H1 (cell line): ENCODE data around the gene CACNG3. TPM values are rescaled to one million over a fixed set of nuclear protein-coding genes. Genes with fewer than 3 reads are reported as not detected.

Experiments used
- CTCF ChIA-PET: fragments of 300-600 bp; sonication (Branson Sonifier 250); formaldehyde crosslinking; loops from one replicate; lab custom pipeline; 2021; ENCODE audit not compliant: partially characterized antibody; lab: Charles Lee
- POLR2A ChIA-PET: fragments of 300-600 bp; sonication (Branson Sonifier 250); formaldehyde crosslinking; loops from one replicate; lab custom pipeline; 2021; ENCODE audit warnings: inconsistent platforms; ENCODE audit not compliant: partially characterized antibody; lab: Charles Lee
- DNase-seq, 2 experiments: peaks; one replicate each; pipeline versions ENCODE4 v3.0.0 to v3.0.0-alpha.2; 2010 to 2022; ENCODE audit warnings: low spot score in 2 of 2, low read depth in 1 of 2, mixed read lengths in 1 of 2
- FAIRE-seq: peaks from 2 replicates; lab custom pipeline; 2011; peaks lifted over from hg19 to GRCh38; lab: Jason Lieb, UNC
- H2AFZ ChIP-seq: 2 replicates; pipeline ENCODE4 v1.8.1; 2012; ENCODE audit warnings: low read length, inconsistent platforms
- H2AK5ac ChIP-seq: 2 replicates; pipeline ENCODE4 v1.6.1; 2013; ENCODE audit warnings: low read depth, low read length
- H2BK120ac ChIP-seq: replicated peaks from 2 replicates; pipeline ENCODE3; 2013; ENCODE audit warnings: low read depth, low read length, inconsistent platforms
- H2BK12ac ChIP-seq: 2 replicates; pipeline ENCODE4 v1.6.1; 2013; ENCODE audit warnings: low read depth, low read length
- H2BK15ac ChIP-seq: 2 replicates; pipeline ENCODE4 v1.6.1; 2013; ENCODE audit warnings: low read length
- H2BK20ac ChIP-seq: 2 replicates; pipeline ENCODE4 v1.6.1; 2013; ENCODE audit warnings: low read length
- H2BK5ac ChIP-seq: 2 replicates; pipeline ENCODE4 v1.6.1; 2013; ENCODE audit warnings: low read depth, low read length
- H3K14ac ChIP-seq: 2 replicates; pipeline ENCODE4 v1.6.1; 2013; ENCODE audit warnings: inconsistent platforms; ENCODE audit not compliant: insufficient read length
- H3K18ac ChIP-seq: 2 replicates; pipeline ENCODE4 v1.6.1; 2013; ENCODE audit warnings: low read length; ENCODE audit errors: extremely low read depth
- H3K23ac ChIP-seq: 2 replicates; pipeline ENCODE4 v1.6.1; 2013; ENCODE audit warnings: inconsistent platforms; ENCODE audit not compliant: insufficient read length
- H3K23me2 ChIP-seq: 2 replicates; pipeline ENCODE4 v1.6.1; 2013; ENCODE audit warnings: low read depth, low read length
- H3K27ac ChIP-seq: 2 replicates; pipeline ENCODE4 v1.6.1; 2011; ENCODE audit warnings: low read depth, low read length, inconsistent platforms
- H3K27me3 ChIP-seq, 4 experiments: replicated peaks in 1 of 4; 1 replicate in 1 of 4; 2 replicates in 3 of 4; pipeline versions ENCODE4 v1.6.1 to v1.8.1; 2011 to 2013; ENCODE audit warnings: low read length in 3 of 4, mild to moderate bottlenecking in 3 of 4, inconsistent platforms in 2 of 4, mixed read lengths in 2 of 4, moderate library complexity in 1 of 4; ENCODE audit not compliant: control insufficient read depth in 3 of 4, insufficient read depth in 3 of 4; ENCODE audit errors: extremely low read depth in 1 of 4
- H3K36me3 ChIP-seq, 4 experiments: 2 replicates each; pipeline versions ENCODE4 v1.6.1 to v1.8.1; 2011 to 2013; ENCODE audit warnings: mild to moderate bottlenecking in 4 of 4, low read length in 3 of 4, moderate library complexity in 2 of 4, control low read depth in 1 of 4, inconsistent platforms in 1 of 4; ENCODE audit not compliant: insufficient read depth in 4 of 4, control insufficient read depth in 2 of 4
- H3K4ac ChIP-seq: replicated peaks from 2 replicates; pipeline ENCODE3; 2013; ENCODE audit warnings: low read length, low read depth, mixed read lengths, inconsistent platforms; ENCODE audit not compliant: insufficient read length
- H3K4me1 ChIP-seq, 4 experiments: replicated peaks in 1 of 4; 1 replicate in 1 of 4; 2 replicates in 3 of 4; pipeline versions ENCODE4 v1.6.1 to v1.8.1; 2011 to 2013; ENCODE audit warnings: low read length in 3 of 4, inconsistent platforms in 2 of 4, mixed read lengths in 1 of 4; ENCODE audit not compliant: insufficient read depth in 4 of 4, control insufficient read depth in 3 of 4
- H3K4me2 ChIP-seq, 2 experiments: 2 replicates each; pipeline versions ENCODE4 v1.6.1 to v1.8.1; 2011 to 2013; ENCODE audit warnings: low read depth in 2 of 2, low read length in 2 of 2, control low read depth in 1 of 2, inconsistent platforms in 1 of 2, mild to moderate bottlenecking in 1 of 2; ENCODE audit not compliant: insufficient read depth in 1 of 2
- H3K4me3 ChIP-seq, 4 experiments: fragments of 200-600, 300-600 bp in 1 of 4; sonication (generic), shearing (Covaris generic), sonication (Bioruptor Twin) in 1 of 4; 2 replicates each; pipeline versions ENCODE4 v1.5.1 to v1.8.1; 2011 to 2016; ENCODE audit warnings: low read length in 4 of 4, low read depth in 3 of 4, control low read depth in 2 of 4, inconsistent platforms in 2 of 4, mild to moderate bottlenecking in 2 of 4, mixed read lengths in 1 of 4, moderate library complexity in 1 of 4; ENCODE audit not compliant: insufficient read depth in 2 of 4; ENCODE audit errors: extremely low read depth in 1 of 4
- H3K56ac ChIP-seq: replicated peaks from 2 replicates; pipeline ENCODE3; 2013; ENCODE audit warnings: low read depth, mild to moderate bottlenecking, mixed read lengths, low read length, inconsistent platforms; ENCODE audit not compliant: insufficient read length
- H3K79me1 ChIP-seq: 2 replicates; pipeline ENCODE4 v1.6.1; 2013; ENCODE audit warnings: low read depth, low read length, control low read depth
- H3K79me2 ChIP-seq, 2 experiments: 2 replicates each; pipeline versions ENCODE4 v1.6.1 to v1.8.1; 2012 to 2013; ENCODE audit warnings: low read length in 2 of 2, mild to moderate bottlenecking in 2 of 2, inconsistent platforms in 1 of 2; ENCODE audit not compliant: insufficient read depth in 2 of 2, control insufficient read depth in 1 of 2
- H3K9ac ChIP-seq, 4 experiments: replicated peaks in 1 of 4; 1 replicate in 1 of 4; 2 replicates in 3 of 4; pipeline versions ENCODE4 v1.6.1 to v1.8.1; 2011 to 2013; ENCODE audit warnings: low read depth in 3 of 4, low read length in 3 of 4, control low read depth in 2 of 4, mild to moderate bottlenecking in 2 of 4, moderate library complexity in 2 of 4, inconsistent platforms in 1 of 4; ENCODE audit errors: extremely low read depth in 1 of 4
- H3K9me3 ChIP-seq, 2 experiments: 2 replicates each; pipeline versions ENCODE4 v1.6.1 to v1.8.1; 2012 to 2013; ENCODE audit warnings: mild to moderate bottlenecking in 2 of 2, moderate library complexity in 2 of 2, control low read depth in 1 of 2, inconsistent platforms in 1 of 2, low read depth in 1 of 2, low read length in 1 of 2, mixed read lengths in 1 of 2; ENCODE audit not compliant: insufficient read depth in 2 of 2
- H4K20me1 ChIP-seq, 2 experiments: replicated peaks in 1 of 2; 2 replicates each; pipeline versions ENCODE3 to v1.8.1; 2011 to 2013; ENCODE audit warnings: inconsistent platforms in 2 of 2, low read length in 2 of 2, mild to moderate bottlenecking in 1 of 2; ENCODE audit not compliant: insufficient read depth in 2 of 2, control insufficient read depth in 1 of 2
- H4K5ac ChIP-seq: 2 replicates; pipeline ENCODE4 v1.6.1; 2013; ENCODE audit warnings: low read length, low read depth, mixed read lengths, inconsistent platforms; ENCODE audit not compliant: insufficient read length
- H4K8ac ChIP-seq: 2 replicates; pipeline ENCODE4 v1.8.0; 2013; ENCODE audit warnings: mild to moderate bottlenecking, moderate library complexity, low read length, inconsistent platforms; ENCODE audit not compliant: insufficient read depth; ENCODE audit errors: extremely low read depth
- H4K91ac ChIP-seq: replicated peaks from 2 replicates; pipeline ENCODE3; 2013; ENCODE audit warnings: low read length, mixed read lengths, inconsistent platforms; ENCODE audit not compliant: insufficient read length
- CREB1 ChIP-seq: IDR thresholded peaks from 2 replicates; pipeline ENCODE4 v1.6.1; 2012; ENCODE audit warnings: inconsistent platforms
- EP300 ChIP-seq, 2 experiments: IDR thresholded peaks; 1 replicate in 1 of 2; 2 replicates in 1 of 2; pipeline ENCODE4 v1.6.1; 2011 to 2012; ENCODE audit warnings: low read depth in 2 of 2, low read length in 2 of 2, mild to moderate bottlenecking in 2 of 2, borderline replicate concordance in 1 of 2, inconsistent platforms in 1 of 2, moderate library complexity in 1 of 2
- EZH2 ChIP-seq: fragments of 200-600 bp; sonication (generic); IDR thresholded peaks from 2 replicates; pipeline ENCODE4 v1.7.1; 2012; ENCODE audit warnings: low read depth, mild to moderate bottlenecking, moderate library complexity, low read length, inconsistent platforms; ENCODE audit not compliant: severe bottlenecking
- GTF2F1 ChIP-seq: IDR thresholded peaks from 2 replicates; pipeline ENCODE4 v1.6.1; 2012; ENCODE audit warnings: low read depth, low read length, improper control_type of control experiment, borderline replicate concordance
- JUN ChIP-seq: IDR thresholded peaks from 2 replicates; pipeline ENCODE4 v1.6.1; 2011; ENCODE audit warnings: low read depth, mild to moderate bottlenecking, improper control_type of control experiment, low read length
- JUND ChIP-seq: IDR thresholded peaks from 2 replicates; pipeline ENCODE4 v1.6.1; 2011; ENCODE audit warnings: mild to moderate bottlenecking, improper control_type of control experiment, low read length
- POLR2A ChIP-seq, 2 experiments: IDR thresholded peaks; 1 replicate in 1 of 2; 2 replicates in 1 of 2; pipeline ENCODE4 v1.6.1; 2011; ENCODE audit warnings: low read depth in 2 of 2, low read length in 2 of 2, mild to moderate bottlenecking in 2 of 2; ENCODE audit errors: control extremely low read depth in 1 of 2
- RAD21 ChIP-seq, 2 experiments: IDR thresholded peaks in 1 of 2; conservative IDR thresholded peaks in 1 of 2; 2 replicates each; pipeline ENCODE4 v1.6.1; 2011; ENCODE audit warnings: low read depth in 2 of 2, low read length in 2 of 2, improper control_type of control experiment in 1 of 2, inconsistent platforms in 1 of 2, mild to moderate bottlenecking in 1 of 2, moderate library complexity in 1 of 2
- RNF2 ChIP-seq: fragments of 200-900, 300-1000 bp; sonication (generic); IDR thresholded peaks from 2 replicates; pipeline ENCODE4 v1.7.1; 2016; ENCODE audit warnings: borderline replicate concordance, low read depth, mild to moderate bottlenecking, antibody characterized with exemption, low read length; ENCODE audit not compliant: poor library complexity, severe bottlenecking; ENCODE audit errors: missing control alignments
- SAP30 ChIP-seq: fragments of 300-600 bp; sonication (generic); IDR thresholded peaks from 2 replicates; pipeline ENCODE4 v1.7.1; 2012; ENCODE audit warnings: low read length, moderate library complexity, mild to moderate bottlenecking, inconsistent platforms; ENCODE audit not compliant: insufficient read depth, insufficient replicate concordance
- SIRT6 ChIP-seq: IDR thresholded peaks from one replicate; pipeline ENCODE4 v1.7.1; 2012; ENCODE audit warnings: low read length, inconsistent platforms
- SP2 ChIP-seq: IDR thresholded peaks from 2 replicates; pipeline ENCODE4 v1.6.1; 2012; ENCODE audit warnings: mild to moderate bottlenecking, low read length, inconsistent platforms
- SP4 ChIP-seq: IDR thresholded peaks from 2 replicates; pipeline ENCODE4 v1.6.1; 2012; ENCODE audit warnings: low read length, inconsistent platforms
- YY1 ChIP-seq: IDR thresholded peaks from 2 replicates; pipeline ENCODE4 v1.6.1; 2011; ENCODE audit warnings: low read depth, mild to moderate bottlenecking, low read length
- WGBS, 2 experiments: shearing (Covaris generic) in 1 of 2; methylation state at CpG; one replicate each; pipeline versions ENCODE4 v1.1.6 to v1.1.7; 2013 to 2015; ENCODE audit warnings: low lambda C conversion rate in 2 of 2, mixed read lengths in 2 of 2, inconsistent platforms in 1 of 2, low coverage in 1 of 2, missing lambda C conversion rate in 1 of 2; ENCODE audit not compliant: insufficient replicate concordance in 2 of 2, insufficient coverage in 1 of 2, insufficient read length in 1 of 2; ENCODE audit errors: extremely low coverage in 1 of 2, missing lambda C conversion rate in 1 of 2; 5-methylcytosine and 5-hydroxymethylcytosine counted together
- polyA plus RNA-seq, 7 experiments: library from polyadenylated mRNA; depleted of rRNA in 3 of 7; stranded (reverse) in 5 of 7; unstranded in 2 of 7; fragments of >200 nt in 5 of 7; fragments of 200-250 nt in 2 of 7; gene quantifications; 1 replicate in 5 of 7; 2 replicates in 1 of 7; 4 replicates in 1 of 7; pipeline versions ENCODE4 v1.2.1 to v1.2.3, GENCODE V29; 2011 to 2013; ENCODE audit warnings: missing spikeins in 2 of 7, mixed read lengths in 2 of 7
- total RNA-seq: library from RNA; stranded (reverse); fragmentation: NEBNext Ultra II Directional; extraction: Animal tissue kit (Norgen Biotek cat#: 25700); gene quantifications from 2 replicates; pipeline ENCODE4 v1.2.1, GENCODE V29; 2021

The CACNG3 gene
- total and polyA plus RNA-seq, 2 of the 8 experiments (the other 6 are each of a cell fraction or from before 2014, with no cell fraction given), result 0.12 TPM; not detected in 1

DNA sequence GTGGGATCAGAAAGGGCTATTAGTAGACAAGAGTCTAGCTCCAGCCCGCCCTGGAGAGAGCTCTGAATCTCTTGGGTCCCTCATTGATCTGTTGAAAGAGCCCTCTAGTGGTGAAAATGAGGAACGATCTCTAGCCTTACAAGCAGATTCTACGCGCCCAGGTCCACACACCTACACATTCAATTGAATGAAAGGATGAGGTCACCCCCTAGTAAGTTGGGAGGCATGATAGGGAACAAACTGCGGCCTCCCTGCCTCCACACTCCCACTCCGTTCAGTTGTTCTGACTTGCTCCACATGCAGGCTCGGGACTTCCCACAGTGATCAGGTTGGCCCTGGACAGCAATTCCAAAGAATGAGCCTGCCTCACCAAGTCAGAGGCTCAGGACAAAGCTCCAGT, 2.9 kb upstream of the CACNG3 start:
- no peaks in the 10 kb centered on the region for H3K79me1 ChIP-seq
- H3K4me1 ChIP-seq, result peaks cover 0 to 4% (median under 1%) of the 10 kb centered on the region in 4 experiments; a peak in 3 of 7 replicates
- H3K23ac ChIP-seq, result no peak overlapping the region
- no peak overlapping the region for H3K27ac ChIP-seq
- WGBS, 2 experiments, result 18% methylated on average over 7 of the region's 7 CpGs; no CpG with 5 or more reads in 1 of the 2 experiments
- H3K56ac ChIP-seq, result no peak overlapping the region
- DNase-seq, result peak; percentile 33 to 54
- no peak overlapping the region for H2BK15ac ChIP-seq
- H2BK20ac ChIP-seq, result no peak overlapping the region
- H4K91ac ChIP-seq, result no peak overlapping the region
- no peak overlapping the region for H3K4me2 ChIP-seq
- no peak overlapping the region for H3K14ac ChIP-seq
- no peak overlapping the region for H3K4ac ChIP-seq
- H3K36me3 ChIP-seq, result no peaks in the 10 kb centered on the region
- ChIA-PET CTCF (interaction anchor here (0.5 to 10.0 kb wide), 80 partner anchors 9 to 1074 kb away, joined by 3 to 124 read pairs (median 4); no protein-coding TSS in a partner anchor), POLR2A (interaction anchor here (0.9 to 1.1 kb wide), 3 partner anchors 94 to 208 kb away, joined by 3 read pairs; no protein-coding TSS in a partner anchor)
- peak; percentile 88 for FAIRE-seq
- no peak overlapping the region for H2AFZ ChIP-seq
- no peak overlapping the region for H4K8ac ChIP-seq
- H3K4me3 ChIP-seq, result no peak overlapping the region
- no peak overlapping the region; the same call in 1 of the 2 replicates for H2AK5ac ChIP-seq
- H3K79me2 ChIP-seq, result no peaks in the 10 kb centered on the region
- peaks cover 5 to 25% (median 15%) of the 10 kb centered on the region in 4 experiments for H3K27me3 ChIP-seq
- no peak overlapping the region for H3K9ac ChIP-seq
- H3K9me3 ChIP-seq, result no peaks in the 10 kb centered on the region
- no peak overlapping the region for H3K18ac ChIP-seq
- no peak overlapping the region for H2BK5ac ChIP-seq
- peaks cover 6% of the 10 kb centered on the region; the same call in 1 of the 2 replicates for H3K23me2 ChIP-seq
- H2BK12ac ChIP-seq, result no peak overlapping the region
- no peak overlapping the region for H4K5ac ChIP-seq
- H4K20me1 ChIP-seq, result no peaks in the 10 kb centered on the region
- no peak overlapping the region for H2BK120ac ChIP-seq
- TF ChIP-seq SP4 (no peak), EZH2 (no peak), SIRT6 (no peak), JUN (peak; percentile 64; the same call in 1 of the 2 replicates), POLR2A (IDR thresholded peaks at IDR 0.05; ENCODE audit: control extremely low read depth in 1 of 2, low read depth in 2 of 2, low read length in 2 of 2) (no peak), JUND (peak; percentile 79), RAD21 (IDR thresholded peaks at IDR 0.05 in 1 of 2, conservative IDR thresholded peaks at IDR 0.05 in 1 of 2; ENCODE audit: low read depth in 2 of 2, low read length in 2 of 2) (peak; percentile 79 to 90), GTF2F1 (no peak), RNF2 (no peak), CREB1 (peak; percentile 22; the same call in 1 of the 2 replicates), SP2 (no peak), EP300 (IDR thresholded peaks at IDR 0.05; ENCODE audit: borderline replicate concordance in 1 of 2, low read depth in 2 of 2, low read length in 2 of 2) (no peak), YY1 (0 out of 2 replicates have a peak, but pooled peaks have one; percentile 16), SAP30 (no peak)
